HG02759 (cell line): ENCODE data around the gene UNC5C.

Experiments
- ATAC-seq: cut with Tn5 transposase; IDR thresholded peaks from one replicate; pipeline ENCODE4 v1.9.1; 2021; ENCODE audit warnings: mild to moderate bottlenecking, moderate library complexity; ENCODE audit not compliant: unreplicated experiment

UNC5C gene

GRCh38 chr4:95360906-95361695 is 187.7 kb downstream of the UNC5C start:
- no peak for ATAC-seq

- ATAC-seq = no peak
Observed at GRCh38 chr4:95360256-95360903, 188.4 kb downstream of the UNC5C start.

GRCh38 chr4:95358421-95358820 is 190.4 kb downstream of the UNC5C start:
- no peak for ATAC-seq

- ATAC-seq = no peak
Observed at GRCh38 chr4:95355021-95355420, 193.8 kb downstream of the UNC5C start.

- no peak for ATAC-seq
Observed at GRCh38 chr4:95348418-95348817, 200.4 kb downstream of the UNC5C start.

GRCh38 chr4:95343235-95343634 is 205.5 kb downstream of the UNC5C start:
- no peak for ATAC-seq

- no peak for ATAC-seq
Observed at GRCh38 chr4:95340191-95340590, 208.6 kb downstream of the UNC5C start.

- ATAC-seq = no peak
Observed at GRCh38 chr4:95325665-95326064, 223.1 kb downstream of the UNC5C start.

GRCh38 chr4:95319169-95319568 is 229.6 kb downstream of the UNC5C start:
- ATAC-seq = no peak

GRCh38 chr4:95318483-95318882 is 230.3 kb downstream of the UNC5C start:
- no peak for ATAC-seq

GRCh38 chr4:95318044-95318443 is 230.7 kb downstream of the UNC5C start:
- no peak for ATAC-seq

- no peak for ATAC-seq
Observed at GRCh38 chr4:95317085-95317793, 231.5 kb downstream of the UNC5C start.

- no peak for ATAC-seq
Observed at GRCh38 chr4:95314573-95314972, 234.2 kb downstream of the UNC5C start.

- ATAC-seq = no peak
Observed at GRCh38 chr4:95304898-95305297, 243.9 kb downstream of the UNC5C start.

- ATAC-seq = no peak
Observed at GRCh38 chr4:95300304-95300703, 248.5 kb downstream of the UNC5C start.

- ATAC-seq = no peak
Observed at GRCh38 chr4:95296052-95296451, 252.7 kb downstream of the UNC5C start.

GRCh38 chr4:95295157-95295556 is 253.6 kb downstream of the UNC5C start:
- no peak for ATAC-seq

GRCh38 chr4:95294321-95294720 is 254.5 kb downstream of the UNC5C start:
- no peak for ATAC-seq

GRCh38 chr4:95293014-95293413 is 255.8 kb downstream of the UNC5C start:
- no peak for ATAC-seq

GRCh38 chr4:95290702-95291101 is 258.1 kb downstream of the UNC5C start:
- ATAC-seq = no peak

- ATAC-seq = peak; percentile 80
Observed at GRCh38 chr4:95289028-95289634, 259.6 kb downstream of the UNC5C start.
